Endometrial microvascular endothelial cells (primary cell): ENCODE results near the gene SNX3. TPM values are rescaled to one million over a fixed set of nuclear protein-coding genes. Genes with fewer than 3 reads are reported as not detected.

Source experiments
- in situ Hi-C: cut with HindIII; loops from 2 replicates; pipeline ENCODE4 v1.10.0; 2017; ENCODE audit warnings: low sequenced_read_pairs, low pct_unique_long_range_greater_than_20kb; ENCODE audit errors: inconsistent ontology term
- total RNA-seq: library from RNA; depleted of rRNA; stranded (reverse); fragments of >200 nt; gene quantifications from one replicate; pipeline ENCODE4 v1.2.3, GENCODE V29; 2015; ENCODE audit errors: inconsistent ontology term

The SNX3 gene
- total RNA-seq, 1 donor from 2014 or later = 212 TPM

DNA sequence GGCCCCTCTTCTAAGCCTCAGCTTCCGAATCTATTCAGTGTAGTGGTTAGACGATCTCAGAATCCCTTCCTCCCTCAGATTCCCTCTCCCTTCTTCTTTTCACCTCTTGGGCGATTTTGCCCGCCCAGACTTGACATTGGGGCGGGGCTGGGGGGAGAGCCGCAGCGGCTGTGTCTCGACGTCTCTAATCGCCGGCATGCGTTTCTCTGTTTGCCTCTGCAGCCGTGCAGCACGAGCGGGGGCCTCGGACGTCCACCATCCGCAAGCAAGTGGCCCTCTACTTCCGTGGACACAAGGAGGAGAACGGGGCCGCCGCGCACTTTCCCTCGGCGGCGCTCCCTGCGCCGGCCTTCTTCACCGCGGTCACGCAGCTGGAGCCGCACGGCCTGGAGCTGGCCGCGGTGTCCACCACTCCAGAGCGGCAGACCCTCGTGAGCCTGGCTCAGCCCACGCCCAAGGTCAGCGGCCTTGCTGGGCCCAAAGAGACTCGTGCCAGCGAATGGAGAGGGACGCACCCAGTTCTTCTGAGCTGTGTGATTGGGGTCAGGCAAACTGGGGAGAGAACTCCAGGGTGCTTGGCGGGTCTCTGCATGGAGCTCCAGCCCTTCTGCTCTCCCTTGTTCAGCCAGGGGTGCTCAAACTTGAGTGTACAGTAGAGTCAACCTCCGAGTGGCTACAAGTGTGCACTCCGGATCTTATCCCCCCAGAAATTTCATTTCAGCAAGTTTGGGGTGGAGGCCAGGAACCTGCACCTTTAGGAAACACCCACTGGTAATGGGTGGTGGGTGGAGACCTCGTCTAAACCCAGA, 84.4 kb downstream of the SNX3 start:
- in situ Hi-C loops = no loop called here

DNA sequence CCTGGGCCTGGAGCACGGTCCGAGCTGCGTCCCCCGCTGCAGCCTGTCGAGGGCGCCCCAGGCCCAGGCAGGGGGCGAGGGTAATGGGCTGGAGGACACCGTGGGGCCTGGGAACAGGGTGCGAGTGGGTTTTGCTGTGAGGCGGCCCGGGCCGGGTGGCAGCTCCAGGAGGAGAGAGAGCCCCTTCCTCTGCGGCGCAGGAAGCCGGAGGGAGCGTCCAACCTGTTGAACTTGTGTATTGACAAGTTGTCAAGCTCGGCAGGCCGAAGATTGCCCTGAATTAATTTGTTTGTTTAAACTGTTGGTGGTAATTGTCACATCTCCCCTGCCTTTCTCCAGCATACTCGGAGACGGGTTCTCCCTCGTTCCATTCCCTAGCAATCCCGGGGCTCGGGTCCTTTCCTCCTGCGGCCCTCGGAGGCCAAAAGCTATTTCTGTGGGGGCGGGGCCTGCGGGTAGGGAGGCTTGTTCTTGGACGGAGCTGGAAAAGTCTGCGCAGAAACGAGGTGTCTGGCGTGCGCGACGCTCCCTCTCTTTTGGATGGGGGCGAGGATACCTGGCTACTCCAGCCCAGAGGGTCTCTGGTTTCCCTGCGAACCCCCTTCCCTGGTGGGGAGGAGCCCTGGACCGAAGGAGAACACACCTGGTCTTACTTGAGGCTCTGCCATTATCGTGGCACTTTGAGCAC, 85.1 kb downstream of the SNX3 start:
- in situ Hi-C loops = no loop called here

DNA sequence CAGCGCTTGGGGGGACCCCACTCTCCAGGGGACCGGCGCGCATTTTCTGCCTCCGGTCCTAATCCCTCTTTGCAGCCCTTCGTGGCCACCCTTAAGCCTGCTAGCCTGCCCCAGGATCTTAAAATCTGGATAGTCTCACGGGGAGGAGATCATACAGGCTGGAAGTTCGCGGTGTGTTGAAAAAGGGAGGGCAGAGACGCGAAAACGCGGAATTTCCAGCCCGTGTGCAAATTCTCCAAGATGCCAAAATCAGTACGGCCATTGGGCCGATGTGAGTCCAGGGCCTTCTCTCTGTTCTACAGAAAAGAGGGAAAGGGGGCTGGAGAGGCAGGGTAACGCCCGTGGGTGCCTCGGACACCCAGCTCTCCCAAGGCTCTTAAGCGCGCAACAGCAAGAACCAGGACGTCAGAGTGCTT, 85.7 kb downstream of the SNX3 start:
- in situ Hi-C loops = no loop called here

DNA sequence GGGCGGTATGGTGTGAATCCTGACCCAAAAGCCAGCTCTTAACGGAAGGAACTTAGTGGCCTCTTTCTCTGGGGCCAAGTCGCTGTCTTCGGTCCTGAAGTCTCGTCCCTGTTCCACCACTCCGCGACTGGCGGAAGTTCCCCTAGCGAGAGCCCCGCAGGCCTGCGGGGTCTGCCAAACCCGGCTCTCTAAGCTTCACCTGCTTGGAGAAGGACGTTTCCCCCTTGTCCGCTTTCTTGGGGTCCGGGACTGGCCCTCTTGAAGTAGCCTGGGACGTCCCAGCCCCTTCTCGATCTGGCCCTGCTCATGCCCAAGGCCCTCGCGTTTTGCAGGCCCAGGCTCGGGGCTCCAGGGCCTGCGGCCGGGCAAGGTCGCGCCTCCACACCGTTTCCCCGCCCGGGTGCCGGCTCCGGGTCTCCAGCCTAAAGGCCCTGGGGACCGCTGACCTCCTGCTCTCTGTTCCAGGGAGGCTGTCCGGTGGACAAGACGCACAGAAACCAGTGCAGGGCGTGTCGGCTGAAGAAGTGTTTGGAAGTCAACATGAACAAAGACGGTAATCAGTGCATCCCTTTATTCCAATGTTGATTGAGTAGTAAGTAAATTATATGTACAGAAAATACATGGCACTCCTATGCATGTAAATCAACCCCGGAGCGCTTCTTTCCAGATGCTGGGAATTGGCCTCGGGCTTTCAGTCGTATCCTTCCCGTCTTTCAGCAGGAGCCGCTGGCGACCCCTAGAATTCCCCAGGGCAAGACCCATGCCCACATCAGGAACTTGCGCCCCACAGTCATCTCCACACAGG, 86.3 kb downstream of the SNX3 start:
- in situ Hi-C loops = no loop called here

DNA sequence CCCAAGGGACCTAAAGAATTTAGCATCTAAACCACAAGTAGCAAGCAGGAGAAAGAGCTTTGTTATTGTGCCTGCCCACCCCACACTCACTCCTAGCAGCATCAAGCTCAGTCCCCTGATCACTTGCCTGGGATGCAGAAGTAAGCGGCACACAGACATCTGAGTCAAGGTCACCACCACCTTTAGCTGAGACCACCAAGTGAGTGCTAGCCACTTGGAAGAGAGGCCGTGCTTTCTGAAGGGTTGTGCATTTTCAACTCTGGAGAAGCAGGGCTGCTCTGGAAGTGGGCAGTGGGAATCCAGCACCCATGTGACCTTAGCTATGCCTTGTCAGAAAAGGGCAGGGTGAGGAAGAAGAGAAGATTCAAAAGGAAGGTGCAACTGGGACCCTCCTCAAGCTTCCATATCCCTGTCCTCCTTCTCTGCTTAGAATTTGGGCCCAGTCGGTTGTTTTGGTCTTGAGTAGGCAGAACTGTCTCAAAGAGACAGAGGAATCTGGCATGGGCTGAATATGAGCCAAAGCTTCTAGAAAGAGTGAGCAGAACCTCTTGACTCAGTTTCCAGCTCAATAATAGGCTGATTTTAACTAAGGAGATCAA, 88.8 kb downstream of the SNX3 start:
- in situ Hi-C loops = no loop called here

DNA sequence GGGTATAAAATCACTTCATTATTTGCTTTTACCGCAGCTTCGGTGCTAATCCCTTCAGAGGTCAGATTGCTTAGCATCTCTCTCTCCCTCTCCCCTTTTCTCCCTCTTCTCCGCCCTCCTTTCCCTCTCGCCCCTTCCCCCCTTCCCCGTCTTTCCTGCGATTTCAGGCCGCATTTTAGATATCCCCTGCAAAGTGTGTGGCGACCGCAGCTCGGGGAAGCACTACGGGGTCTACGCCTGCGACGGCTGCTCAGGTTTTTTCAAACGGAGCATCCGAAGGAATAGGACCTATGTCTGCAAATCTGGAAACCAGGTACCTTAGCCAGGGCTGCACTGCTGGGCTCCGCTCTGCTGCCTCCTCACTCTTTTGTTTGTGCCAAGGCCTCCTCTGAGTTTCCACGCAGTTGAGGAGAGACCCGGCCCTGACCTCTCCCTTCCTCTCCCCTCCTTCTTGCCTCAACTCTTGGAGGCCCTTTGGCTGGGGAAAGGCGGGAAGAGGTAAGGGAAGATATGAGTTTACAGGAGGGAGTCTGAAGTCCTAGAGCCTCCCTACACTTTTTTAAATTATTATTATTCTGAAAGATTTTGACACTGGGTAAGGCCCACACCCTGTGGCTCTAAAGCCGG, 89.4 kb downstream of the SNX3 start:
- in situ Hi-C loops = no loop called here

DNA sequence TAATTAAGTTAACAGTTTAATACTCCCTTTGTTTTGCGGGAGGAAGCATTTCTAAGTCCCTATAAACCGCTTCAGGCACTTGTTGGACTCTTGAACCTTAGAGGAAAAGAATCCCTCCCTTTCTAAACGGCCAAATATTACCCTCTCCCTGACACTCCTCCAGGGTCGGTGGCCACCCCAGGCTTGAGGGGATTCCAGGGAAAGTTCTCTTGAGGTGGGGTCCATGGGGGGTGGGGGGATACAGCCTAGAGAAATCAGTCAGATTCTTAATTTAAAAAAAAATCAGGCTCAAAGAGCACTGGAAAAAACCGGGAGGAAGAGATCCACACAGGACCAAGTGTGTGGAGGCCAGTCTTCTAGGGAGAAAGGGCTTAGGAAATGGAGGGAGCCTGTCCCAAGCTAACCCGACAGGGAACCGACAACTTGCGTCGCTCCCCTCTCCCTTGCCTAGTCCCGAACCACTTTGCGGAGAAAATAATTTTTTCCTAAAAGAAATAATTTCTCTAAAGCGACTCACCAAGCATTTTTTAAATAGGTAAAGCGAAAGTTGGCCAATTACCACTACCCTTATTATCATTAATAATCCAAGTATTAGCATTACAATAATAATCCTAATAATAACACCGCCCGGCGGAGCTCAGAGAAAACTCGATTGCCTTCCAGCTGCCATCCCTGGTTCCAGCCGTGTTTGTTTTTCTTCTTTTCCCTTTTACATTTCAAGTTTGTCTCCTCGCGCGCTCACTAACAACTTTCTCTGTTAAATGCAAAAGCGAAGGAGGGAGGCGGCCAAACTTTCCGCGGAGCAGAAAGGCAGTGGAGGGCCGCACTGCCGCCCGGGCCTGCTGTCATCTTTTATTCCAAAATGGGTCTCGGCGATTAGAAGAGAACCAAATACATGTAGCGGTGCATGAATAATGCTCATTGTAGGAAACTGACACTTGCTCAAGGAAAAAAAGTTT, 90.2 kb downstream of the SNX3 start:
- in situ Hi-C loops = no loop called here

DNA sequence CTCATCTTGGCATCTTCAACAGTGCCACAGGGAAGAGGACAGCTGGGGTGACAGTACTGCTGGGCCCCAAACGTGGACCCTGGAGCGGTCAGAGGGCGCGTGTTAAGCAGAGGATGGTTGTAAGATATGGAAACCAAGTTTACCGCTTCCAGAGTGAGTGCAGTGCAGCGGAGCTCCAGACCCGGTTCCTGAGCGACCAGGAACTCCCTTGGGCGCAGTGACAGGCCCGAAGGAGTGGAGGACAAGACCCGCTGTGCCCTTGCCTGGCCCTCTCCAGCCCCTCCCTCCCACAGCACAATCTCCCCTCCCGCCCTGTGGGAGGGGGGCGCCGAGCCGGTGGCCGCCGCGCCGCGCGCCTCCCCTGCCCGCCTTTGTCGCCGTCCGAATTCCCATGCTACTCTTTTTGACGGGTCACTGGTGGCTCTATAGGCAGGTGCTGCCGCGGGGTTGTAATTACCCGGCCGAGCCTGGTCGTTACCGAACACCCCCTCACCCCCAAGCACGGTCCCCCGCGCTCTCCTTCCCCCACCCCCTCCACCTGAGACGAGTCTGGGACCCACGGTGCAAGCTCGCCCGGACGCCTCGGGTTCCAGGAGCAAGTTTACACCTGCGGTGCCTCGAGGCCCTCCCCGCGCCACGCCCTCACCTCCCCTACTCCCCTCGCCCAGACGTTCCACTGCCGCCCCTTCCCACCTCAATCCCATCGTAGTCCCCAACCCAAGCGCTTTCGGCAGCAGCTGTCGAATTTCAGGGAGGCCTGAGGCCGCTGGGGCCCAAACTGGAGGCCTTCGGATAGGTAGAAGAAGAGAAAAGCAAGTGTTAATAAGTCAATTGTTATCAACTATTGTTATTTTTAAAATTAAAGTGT, 91.1 kb downstream of the SNX3 start:
- in situ Hi-C loops = no loop called here

DNA sequence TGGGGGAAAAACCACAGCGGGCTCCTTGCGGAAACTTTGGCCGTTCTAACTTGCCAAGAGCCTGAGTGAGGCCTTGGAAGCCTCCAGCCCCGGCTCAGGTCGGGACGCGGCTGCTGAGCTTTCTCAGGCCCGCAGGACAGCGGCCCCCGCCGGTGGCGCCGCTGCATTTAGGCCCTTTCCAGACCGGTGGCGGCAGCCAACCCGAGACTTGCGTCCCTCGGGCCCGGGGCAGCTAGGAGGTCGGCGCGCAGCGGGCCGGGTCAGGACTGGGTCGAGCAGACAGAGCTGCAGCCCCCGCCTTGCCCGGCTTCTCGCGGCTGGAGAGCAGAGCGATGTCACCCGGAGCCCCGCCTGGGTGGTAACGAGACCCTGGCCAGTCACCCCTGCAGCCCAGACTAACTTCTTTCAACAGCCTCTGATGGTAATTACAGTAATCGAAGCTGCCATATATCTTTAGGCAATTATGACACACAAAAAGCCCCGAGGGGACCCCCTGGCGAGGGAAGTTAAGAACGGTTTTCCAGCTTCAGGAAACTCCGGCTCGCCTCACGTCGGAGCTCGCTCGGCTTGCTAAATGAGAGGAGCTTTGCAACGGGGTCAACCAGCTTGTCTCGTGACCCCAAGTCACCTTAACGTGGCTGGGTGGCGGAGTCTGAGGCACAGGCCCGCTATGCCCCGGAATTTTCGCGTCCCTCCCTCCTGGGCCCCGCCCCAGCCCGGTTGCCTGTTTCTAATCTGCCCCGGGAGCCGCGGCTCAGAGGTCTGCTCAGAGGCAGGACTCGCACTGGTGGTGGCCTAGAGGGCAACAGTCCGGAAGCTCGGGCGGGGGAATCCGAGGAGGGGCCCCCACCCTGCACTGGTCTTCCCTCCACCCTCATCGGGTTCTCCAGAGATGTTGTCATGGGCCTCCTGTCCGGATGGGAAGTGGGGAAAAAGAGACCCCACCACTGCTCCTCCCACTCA, 92.1 kb downstream of the SNX3 start:
- in situ Hi-C loops = no loop called here

DNA sequence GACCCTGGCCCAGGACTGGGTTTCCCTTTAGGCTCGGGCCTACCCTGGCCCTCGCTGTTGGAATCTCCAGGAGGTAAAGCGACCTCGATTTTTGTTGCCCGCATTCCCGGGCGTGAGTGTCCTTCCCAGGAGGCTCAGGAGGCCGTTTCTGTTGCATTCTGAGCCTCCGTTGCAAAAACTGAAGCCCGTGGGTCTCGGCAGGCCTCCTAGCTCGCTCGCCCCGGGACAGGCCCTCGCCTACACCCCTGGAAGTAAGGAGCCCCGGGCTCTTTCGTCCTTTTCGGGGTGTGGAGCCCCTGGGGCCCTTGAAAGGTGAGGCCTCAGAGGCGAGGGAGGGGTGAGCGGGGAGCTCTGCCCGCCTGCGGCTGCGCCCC, 92.8 kb downstream of the SNX3 start:
- in situ Hi-C loops = no loop called here

DNA sequence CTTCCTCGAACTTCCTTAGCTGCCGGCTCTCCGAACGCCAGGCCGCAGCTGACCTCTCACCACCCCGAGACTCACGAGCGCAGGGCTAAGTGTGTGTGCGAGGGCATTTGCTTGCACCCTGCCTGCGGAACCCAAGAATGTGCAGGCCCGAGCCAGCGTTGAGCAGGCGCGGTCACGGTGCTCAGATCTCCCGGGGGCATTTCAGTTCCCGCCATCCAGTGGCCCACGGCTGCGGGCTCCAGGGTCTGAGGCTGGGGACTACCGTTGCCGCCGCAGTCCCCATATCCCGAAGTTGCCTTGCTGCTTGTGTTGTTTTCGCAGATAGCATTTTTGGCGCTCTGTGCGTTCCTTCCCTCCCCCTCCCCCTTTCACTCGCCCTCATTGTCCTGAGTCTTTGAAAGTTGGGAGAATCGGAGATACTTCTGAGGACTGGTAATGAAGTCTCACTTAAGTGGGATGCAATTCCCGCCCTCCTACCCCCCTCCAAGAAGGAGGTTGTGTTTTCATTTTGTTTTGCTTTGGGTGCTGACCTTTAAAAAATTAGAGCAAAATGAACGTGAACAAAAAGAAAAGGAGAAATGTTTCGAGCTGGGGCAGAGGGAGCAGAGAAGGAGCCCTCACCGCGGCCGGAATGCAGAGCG, 93.3 kb downstream of the SNX3 start:
- in situ Hi-C loops = no loop called here

DNA sequence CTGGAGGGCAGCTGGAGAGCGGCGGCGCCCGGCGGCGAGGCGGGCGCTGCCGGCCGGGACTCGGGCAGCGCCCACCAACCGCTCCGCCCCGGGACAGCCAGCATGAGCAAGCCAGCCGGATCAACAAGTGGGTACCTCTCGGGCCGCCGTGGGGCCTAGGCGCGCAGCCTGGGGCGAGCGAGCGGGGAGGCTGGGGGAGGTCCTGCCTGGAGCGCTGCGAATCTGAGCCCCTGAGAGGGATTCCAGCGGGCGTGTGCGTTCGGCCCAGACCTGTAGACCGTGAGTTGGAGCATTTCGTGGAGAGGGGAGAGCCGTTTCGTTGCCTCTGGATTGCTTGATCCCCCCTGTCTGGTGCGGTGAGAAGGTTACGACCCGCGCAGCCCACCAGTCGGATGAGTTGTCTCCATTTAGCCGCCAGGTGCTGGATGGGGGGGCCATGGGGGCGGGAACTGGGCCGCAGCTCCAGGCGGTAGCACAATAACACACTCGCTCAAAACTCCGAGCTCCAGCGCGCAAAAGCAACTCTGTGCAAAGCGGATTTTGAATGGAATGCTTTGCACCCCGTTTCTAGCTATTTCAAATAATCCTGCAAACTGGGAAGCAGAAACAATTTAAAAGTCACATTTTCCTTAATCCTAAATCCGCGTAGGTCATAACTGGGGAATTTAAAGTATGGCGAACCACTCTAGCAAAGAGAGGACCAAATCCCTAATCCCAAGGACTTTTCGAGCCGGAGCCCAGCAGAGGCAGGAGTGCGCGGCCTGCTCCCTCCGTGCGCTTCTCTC, 94.0 kb downstream of the SNX3 start:
- in situ Hi-C loops = no loop called here

DNA sequence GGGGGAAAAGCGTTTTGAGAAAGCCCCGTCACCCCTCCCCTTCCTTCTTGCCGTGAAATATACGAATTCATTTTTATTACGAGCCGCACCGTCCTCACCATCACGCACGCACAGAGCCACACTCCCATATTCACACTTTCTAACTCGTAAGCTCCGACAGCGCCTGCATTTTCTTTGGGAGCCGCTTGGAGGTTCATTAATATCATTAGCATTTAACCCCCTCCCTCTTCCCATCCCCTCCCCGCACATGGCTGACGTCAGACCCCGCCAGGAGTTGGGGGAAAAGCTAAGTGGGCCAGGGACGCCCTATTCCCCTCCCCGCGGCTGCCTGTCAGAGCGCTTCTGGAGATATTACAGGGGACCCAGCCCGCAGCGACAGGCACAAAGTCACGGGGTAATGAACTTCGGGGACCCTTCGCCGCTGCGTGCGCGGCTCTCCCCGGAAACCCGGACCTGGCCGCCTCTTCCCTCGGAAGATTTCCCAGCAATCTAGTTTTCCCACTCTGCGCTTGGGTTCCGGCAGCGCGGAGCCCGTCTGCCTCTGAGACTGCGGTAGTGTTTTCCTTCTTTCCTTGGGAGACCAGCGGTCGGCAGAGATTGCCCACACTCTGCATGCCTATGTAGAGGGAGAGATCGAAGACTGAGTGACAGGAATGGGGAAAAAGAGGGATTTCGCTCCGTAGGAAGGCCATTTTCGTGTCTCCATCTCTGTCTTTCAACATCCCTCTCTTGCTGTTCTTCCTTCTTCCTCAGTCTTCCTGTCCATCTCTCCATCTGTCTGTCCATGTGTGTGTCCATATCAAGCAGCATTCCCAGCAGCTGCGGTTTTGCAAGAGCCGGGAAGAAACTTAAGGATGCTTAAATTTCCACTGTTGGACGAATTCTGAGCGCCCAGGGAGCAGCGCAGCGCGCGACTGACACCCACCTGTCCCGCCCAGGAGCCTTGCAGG, 94.9 kb downstream of the SNX3 start, which contains the start of gene NR2E1:
NR2E1 (plus strand) TSS at position 309 of the 950 bp plus-strand sequence. CDS start 744 bp downstream, outside the sequence.
- in situ Hi-C loops = no loop called here
